Measurements from ENCODE around the gene SLC47A1.

DNA sequence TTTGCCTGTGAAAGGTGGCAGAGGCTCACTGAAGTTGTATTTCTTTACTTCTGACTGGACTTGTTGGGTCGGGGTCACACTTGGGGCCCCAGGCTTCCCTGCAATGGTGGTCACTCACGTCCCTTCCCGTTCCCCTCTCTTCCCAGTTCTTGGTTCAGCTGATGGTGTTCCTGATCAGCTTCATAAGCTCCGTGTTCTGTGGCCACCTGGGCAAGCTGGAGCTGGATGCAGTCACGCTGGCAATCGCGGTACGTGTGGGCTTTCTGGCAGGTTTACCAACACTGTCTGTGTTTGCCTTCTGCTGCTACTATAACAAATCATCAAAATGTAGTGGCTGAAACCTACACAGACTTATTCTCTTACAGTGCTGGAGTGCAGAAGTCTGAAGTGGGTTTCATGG is 8.6 kb downstream of the SLC47A1 start:
- TF ChIP-seq, protein P1, sequence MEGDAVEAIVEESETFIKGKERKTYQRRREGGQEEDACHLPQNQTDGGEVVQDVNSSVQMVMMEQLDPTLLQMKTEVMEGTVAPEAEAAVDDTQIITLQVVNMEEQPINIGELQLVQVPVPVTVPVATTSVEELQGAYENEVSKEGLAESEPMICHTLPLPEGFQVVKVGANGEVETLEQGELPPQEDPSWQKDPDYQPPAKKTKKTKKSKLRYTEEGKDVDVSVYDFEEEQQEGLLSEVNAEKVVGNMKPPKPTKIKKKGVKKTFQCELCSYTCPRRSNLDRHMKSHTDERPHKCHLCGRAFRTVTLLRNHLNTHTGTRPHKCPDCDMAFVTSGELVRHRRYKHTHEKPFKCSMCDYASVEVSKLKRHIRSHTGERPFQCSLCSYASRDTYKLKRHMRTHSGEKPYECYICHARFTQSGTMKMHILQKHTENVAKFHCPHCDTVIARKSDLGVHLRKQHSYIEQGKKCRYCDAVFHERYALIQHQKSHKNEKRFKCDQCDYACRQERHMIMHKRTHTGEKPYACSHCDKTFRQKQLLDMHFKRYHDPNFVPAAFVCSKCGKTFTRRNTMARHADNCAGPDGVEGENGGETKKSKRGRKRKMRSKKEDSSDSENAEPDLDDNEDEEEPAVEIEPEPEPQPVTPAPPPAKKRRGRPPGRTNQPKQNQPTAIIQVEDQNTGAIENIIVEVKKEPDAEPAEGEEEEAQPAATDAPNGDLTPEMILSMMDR (IDR thresholded peaks at IDR 0.05 in 4 of 5, conservative IDR thresholded peaks at IDR 0.05 in 1 of 5) = no peak
- TF ChIP-seq POLR2A (IDR thresholded peaks at IDR 0.05) = no peak
